ENCODE data around the gene GABRR2.
"Not testable (repeated sequence)": the region's sequence is repeated elsewhere in the genome, so short reads cannot be mapped to it uniquely, and the experiment has no call there.

The GABRR2 gene

GRCh38 chr6:89255417-89255816, 59.7 kb downstream of the GABRR2 start:
- DNase-seq, result no peak

GRCh38 chr6:89254569-89254968, 60.5 kb downstream of the GABRR2 start:
- DNase-seq, result no peak

GRCh38 chr6:89252907-89253306, 62.2 kb downstream of the GABRR2 start:
- no peak for DNase-seq

- DNase-seq, result no peak
Measured at GRCh38 chr6:89251976-89252375, 63.1 kb downstream of the GABRR2 start.

- no peak for DNase-seq
Measured at GRCh38 chr6:89251170-89251569, 63.9 kb downstream of the GABRR2 start.

- DNase-seq, result no peak
Measured at GRCh38 chr6:89250239-89250638, 64.9 kb downstream of the GABRR2 start.

GRCh38 chr6:89244241-89244985, 70.7 kb downstream of the GABRR2 start:
- DNase-seq, result no peak

- no peak for DNase-seq
Measured at GRCh38 chr6:89243331-89243629, 71.8 kb downstream of the GABRR2 start.

GRCh38 chr6:89242574-89243330, 72.3 kb downstream of the GABRR2 start:
- no peak for DNase-seq

- DNase-seq, result no peak
Measured at GRCh38 chr6:89239338-89239737, 75.8 kb downstream of the GABRR2 start.

- DNase-seq, result no peak
Measured at GRCh38 chr6:89237158-89237557, 77.9 kb downstream of the GABRR2 start.

- DNase-seq, result not testable (repeated sequence)
Measured at GRCh38 chr6:89233605-89234004, 81.5 kb downstream of the GABRR2 start.

GRCh38 chr6:89222712-89223039, 92.4 kb downstream of the GABRR2 start:
- no peak for DNase-seq

- DNase-seq, result no peak
Measured at GRCh38 chr6:89221971-89222711, 93.0 kb downstream of the GABRR2 start.

GRCh38 chr6:89221129-89221528, 94.0 kb downstream of the GABRR2 start:
- DNase-seq, result no peak

- DNase-seq, result no peak
Measured at GRCh38 chr6:89217299-89217910, 97.7 kb downstream of the GABRR2 start, which contains the start of gene GABRR1. Gene GABRR1 (minus strand): TSS chr6:89217358. CDS start chr6:89217322, 36 bp downstream.

GRCh38 chr6:89216411-89216810, 98.7 kb downstream of the GABRR2 start:
- no peak for DNase-seq

- DNase-seq, result no peak
Measured at GRCh38 chr6:89215391-89215790, 99.7 kb downstream of the GABRR2 start.

GRCh38 chr6:89214197-89214596, 100.9 kb downstream of the GABRR2 start:
- DNase-seq, result no peak

- no peak for DNase-seq
Measured at GRCh38 chr6:89212472-89212871, 102.6 kb downstream of the GABRR2 start.

- no peak for DNase-seq
Measured at GRCh38 chr6:89209457-89209856, 105.6 kb downstream of the GABRR2 start.

GRCh38 chr6:89208551-89208950, 106.5 kb downstream of the GABRR2 start:
- DNase-seq, result no peak

All from activated naive CD4-positive, alpha-beta T cell treated with anti-CD3 and anti-CD28 coated beads, Interleukin-2, amount 50 U/mL, for 16 hours (primary cell).